Esophagus squamous epithelium (tissue), 5 donors: ENCODE measurements around the gene ARID2. TPM values are rescaled to one million over a fixed set of nuclear protein-coding genes. Genes with fewer than 3 reads are reported as not detected.

ENCODE experiments used
- DNase-seq: peaks from one replicate; lab custom pipeline; 2025; lab: John Stamatoyannopoulos, UW
- H3K27ac ChIP-seq, 4 donors: fragments of 200-600 bp; sonication (generic); one replicate each; pipeline ENCODE4 v1.5.1; 2016 to 2019; ENCODE audit warnings: mild to moderate bottlenecking in 1 of 4
- H3K27me3 ChIP-seq, 4 donors: fragments of 200-600 bp; sonication (generic); 1 replicate in 3 of 4; 2 replicates in 1 of 4; pipeline versions ENCODE4 v1.5.1 to v1.6.0; 2017 to 2021; ENCODE audit warnings: antibody characterized with exemption in 1 of 4
- H3K36me3 ChIP-seq, 3 donors: fragments of 200-600 bp; sonication (generic); one replicate each; pipeline ENCODE4 v1.5.1; 2016 to 2019
- H3K4me1 ChIP-seq, 3 donors: fragments of 200-600 bp; sonication (generic); one replicate each; pipeline ENCODE4 v1.5.1; 2017 to 2019
- H3K4me3 ChIP-seq, 4 donors: fragments of 200-600 bp; sonication (generic); 1 replicate in 3 of 4; 2 replicates in 1 of 4; pipeline ENCODE4 v1.5.1; 2016 to 2019; ENCODE audit warnings: mild to moderate bottlenecking in 2 of 4, moderate library complexity in 1 of 4
- H3K9me3 ChIP-seq, 3 donors: fragments of 200-600 bp; sonication (generic); one replicate each; pipeline ENCODE4 v1.5.1; 2016 to 2019
- CTCF ChIP-seq, 6 experiments: fragments of 450-650 bp in 4 of 6; fragments of 200-600 bp in 2 of 6; sonication (generic) in 2 of 6; IDR thresholded peaks; one replicate each; pipeline ENCODE4 v1.5.1; 2016 to 2019; ENCODE audit warnings: antibody characterized with exemption in 6 of 6, mild to moderate bottlenecking in 4 of 6, moderate library complexity in 4 of 6
- POLR2A ChIP-seq, 4 donors: fragments of 450-650 bp; IDR thresholded peaks; one replicate each; pipeline ENCODE4 v1.6.1; 2017; ENCODE audit warnings: antibody characterized with exemption in 4 of 4, mild to moderate bottlenecking in 4 of 4, moderate library complexity in 3 of 4
- WGBS, 2 donors: methylation state at CpG; one replicate each; pipeline ENCODE4 v1.1.5; 2018; 5-methylcytosine and 5-hydroxymethylcytosine counted together
- intact Hi-C: fragments of 100-400 bp; cut with DNase I; formaldehyde crosslinking; loops from one replicate; pipeline ENCODE4 v1.15.0; 2022
- total RNA-seq, 4 donors: library from RNA; depleted of rRNA; stranded (reverse); fragments of >200 nt; gene quantifications; one replicate each; pipeline ENCODE4 v1.1.0, GENCODE V29; 2016
- donor health status: DM: yes; HTN: yes; CAD: no.

ARID2 gene
- total RNA-seq, 4 donors from 2014 or later = 15.3 to 38.1 (median 22.1) TPM

GRCh38 chr12:45803111-45803510 lies 73.6 kb downstream of the ARID2 start:
- no peak overlapping the region for H3K4me3 ChIP-seq
- peaks cover 0 to 17% (median 0%) of the 10 kb centered on the region in 3 donors for H3K4me1 ChIP-seq
- H3K27me3 ChIP-seq = no peaks in the 10 kb centered on the region
- H3K9me3 ChIP-seq = no peaks in the 10 kb centered on the region
- DNase-seq = no peak
- H3K36me3 ChIP-seq = no peaks in the 10 kb centered on the region
- intact Hi-C loops = no loop called here
- no peak overlapping the region for H3K27ac ChIP-seq
- TF ChIP-seq POLR2A (IDR thresholded peaks at IDR 0.05) (no peak), CTCF (IDR thresholded peaks at IDR 0.05) (no peak)

- TF ChIP-seq POLR2A (IDR thresholded peaks at IDR 0.05) (no peak), CTCF (IDR thresholded peaks at IDR 0.05) (no peak)
- Histone ChIP-seq H3K4me3 (no peak overlapping the region), H3K36me3 (peaks cover 0 to 29% (median 0%) of the 10 kb centered on the region in 3 donors), H3K9me3 (no peaks in the 10 kb centered on the region), H3K27ac (no peak overlapping the region), H3K27me3 (no peaks in the 10 kb centered on the region), H3K4me1 (peaks cover 0 to 11% (median 0%) of the 10 kb centered on the region in 3 donors)
- intact Hi-C loops = no loop called here
- no peak for DNase-seq
- 48 to 74% methylated on average over 1 of the region's 1 CpG for WGBS, 2 donors
These were observed 87.1 kb downstream of the ARID2 start for GRCh38 chr12:45816652-45817051.

DNA sequence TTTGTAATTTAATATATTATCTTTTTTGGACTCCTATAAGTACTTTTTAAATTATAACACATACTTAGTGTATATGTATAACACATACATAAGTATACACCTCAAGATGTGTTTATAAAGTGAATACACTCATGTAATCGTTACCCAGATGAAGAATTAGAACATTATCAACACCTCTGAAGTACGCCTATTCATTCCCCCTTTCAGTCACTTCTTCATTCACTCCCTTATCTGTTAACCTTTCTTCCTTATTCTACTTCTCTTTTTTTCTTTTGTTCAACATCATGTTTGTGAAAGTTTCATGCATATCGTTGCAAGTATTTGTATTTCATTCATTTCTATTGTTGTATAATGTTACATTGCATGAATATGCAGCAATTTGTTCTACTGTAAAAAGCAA lies 98.5 kb downstream of the ARID2 start:
- Histone ChIP-seq H3K4me3 (no peak overlapping the region), H3K36me3 (peaks cover 0 to 65% (median 0%) of the 10 kb centered on the region in 3 donors), H3K9me3 (no peaks in the 10 kb centered on the region), H3K27me3 (no peaks in the 10 kb centered on the region), H3K4me1 (no peaks in the 10 kb centered on the region), H3K27ac (no peak overlapping the region)
- no peak for TF ChIP-seq CTCF (IDR thresholded peaks at IDR 0.05)
- no peak for TF ChIP-seq POLR2A (IDR thresholded peaks at IDR 0.05)
- intact Hi-C loops = no loop called here
- WGBS, 2 donors = 72 to 73% methylated on average over 3 of the region's 3 CpGs
- DNase-seq = no peak

- intact Hi-C loops = no loop called here
- 74 to 75% methylated on average over 2 of the region's 2 CpGs for WGBS, 2 donors
- H3K9me3 ChIP-seq = no peaks in the 10 kb centered on the region
- H3K4me1 ChIP-seq = no peaks in the 10 kb centered on the region
- no peak for DNase-seq
- TF ChIP-seq POLR2A (IDR thresholded peaks at IDR 0.05) (no peak), CTCF (IDR thresholded peaks at IDR 0.05) (no peak)
- H3K27ac ChIP-seq = no peak overlapping the region
- H3K4me3 ChIP-seq = no peak overlapping the region
- H3K36me3 ChIP-seq = peaks cover 0 to 61% (median 0%) of the 10 kb centered on the region in 3 donors
- no peaks in the 10 kb centered on the region for H3K27me3 ChIP-seq
These were observed 98.9 kb downstream of the ARID2 start for GRCh38 chr12:45828402-45828801.

DNA sequence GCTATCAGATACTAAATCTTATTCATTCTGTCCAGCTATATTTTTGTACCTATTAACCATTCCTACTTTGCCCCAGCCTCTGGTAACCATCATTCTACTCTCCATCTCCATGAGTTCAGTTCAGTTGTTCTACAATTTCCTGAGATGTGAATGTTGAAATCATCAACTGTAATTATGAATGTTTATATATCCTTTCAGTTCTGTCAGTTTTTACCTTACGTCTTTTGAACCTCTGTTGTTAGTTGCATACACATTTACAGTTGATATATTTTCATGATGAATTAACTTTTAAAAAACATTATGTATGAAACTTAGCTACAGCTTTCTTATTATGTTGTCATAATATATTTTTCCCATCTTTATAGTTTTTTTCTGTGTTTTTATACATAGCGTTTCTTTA lies 102.1 kb downstream of the ARID2 start:
- H3K27ac ChIP-seq = no peak overlapping the region
- WGBS, 2 donors = 95 to 98% methylated on average over 2 of the region's 2 CpGs
- intact Hi-C loops = no loop called here
- no peak for TF ChIP-seq CTCF (IDR thresholded peaks at IDR 0.05)
- TF ChIP-seq POLR2A (IDR thresholded peaks at IDR 0.05) = no peak
- H3K4me1 ChIP-seq = no peaks in the 10 kb centered on the region
- H3K36me3 ChIP-seq = peaks cover 0 to 57% (median 0%) of the 10 kb centered on the region in 3 donors
- H3K4me3 ChIP-seq = no peak overlapping the region
- no peak for DNase-seq
- H3K27me3 ChIP-seq = no peaks in the 10 kb centered on the region
- no peaks in the 10 kb centered on the region for H3K9me3 ChIP-seq
